G401 (cell line): ENCODE data around the gene IGSF9. TPM values are rescaled to one million over a fixed set of nuclear protein-coding genes. Genes with fewer than 3 reads are reported as not detected.
A peak's percentile ranks its signal among the peaks of the same experiment; 100 is the strongest.

Source experiments
- DNase-seq: peaks from one replicate; pipeline ENCODE4 v3.0.0-alpha.2; 2015; ENCODE audit warnings: low spot score
- in situ Hi-C: cut with HindIII; loops from 2 replicates; pipeline ENCODE4 v1.10.0; 2016; ENCODE audit warnings: low sequenced_read_pairs, mixed read lengths
- total RNA-seq: library from RNA; depleted of rRNA; stranded (reverse); fragments of >200 nt; shearing (Covaris generic); gene quantifications from 2 replicates; pipeline ENCODE4 v1.2.3, GENCODE V29; 2014

IGSF9 gene
- total RNA-seq, 1 experiment from 2014 or later = not detected

DNA sequence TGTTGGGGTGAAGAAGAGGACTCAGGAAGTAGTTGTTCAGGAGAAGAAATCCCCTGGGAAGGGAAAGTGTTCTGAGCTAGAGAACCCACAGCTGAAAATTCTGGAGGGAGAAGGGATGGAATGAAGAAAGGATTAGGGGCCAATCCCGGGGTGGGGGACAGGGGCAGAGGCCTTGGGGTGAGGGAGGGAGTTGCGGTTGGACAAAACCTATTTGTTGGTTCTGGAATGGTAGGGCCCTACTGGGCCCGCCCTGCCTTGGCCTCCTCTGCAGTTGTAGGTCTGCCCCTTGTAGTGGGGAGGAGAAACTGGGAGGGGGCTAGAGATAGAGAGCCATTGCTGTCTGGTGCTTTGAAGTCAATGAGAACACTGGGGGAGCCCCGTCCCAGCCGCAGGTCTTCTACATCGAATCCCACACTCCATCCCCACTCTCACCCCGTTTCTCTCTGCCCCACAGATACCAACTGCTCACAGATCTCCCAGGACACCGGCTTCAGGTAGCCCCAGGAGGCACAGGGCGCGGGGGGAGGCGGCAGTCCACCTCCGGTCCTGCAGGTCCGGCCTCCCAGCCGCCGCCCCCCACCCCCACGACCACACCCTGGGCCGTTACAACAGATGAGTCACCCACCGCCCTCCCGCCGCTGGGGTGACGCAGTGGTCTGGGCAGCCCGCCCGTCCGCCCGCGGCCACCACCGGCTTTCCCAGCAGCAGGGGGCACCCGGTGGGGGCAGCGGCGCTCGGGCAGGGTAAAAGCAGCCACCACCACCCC, 21.2 kb downstream of the IGSF9 start:
- no peak for DNase-seq
- in situ Hi-C loops = no loop called here

DNA sequence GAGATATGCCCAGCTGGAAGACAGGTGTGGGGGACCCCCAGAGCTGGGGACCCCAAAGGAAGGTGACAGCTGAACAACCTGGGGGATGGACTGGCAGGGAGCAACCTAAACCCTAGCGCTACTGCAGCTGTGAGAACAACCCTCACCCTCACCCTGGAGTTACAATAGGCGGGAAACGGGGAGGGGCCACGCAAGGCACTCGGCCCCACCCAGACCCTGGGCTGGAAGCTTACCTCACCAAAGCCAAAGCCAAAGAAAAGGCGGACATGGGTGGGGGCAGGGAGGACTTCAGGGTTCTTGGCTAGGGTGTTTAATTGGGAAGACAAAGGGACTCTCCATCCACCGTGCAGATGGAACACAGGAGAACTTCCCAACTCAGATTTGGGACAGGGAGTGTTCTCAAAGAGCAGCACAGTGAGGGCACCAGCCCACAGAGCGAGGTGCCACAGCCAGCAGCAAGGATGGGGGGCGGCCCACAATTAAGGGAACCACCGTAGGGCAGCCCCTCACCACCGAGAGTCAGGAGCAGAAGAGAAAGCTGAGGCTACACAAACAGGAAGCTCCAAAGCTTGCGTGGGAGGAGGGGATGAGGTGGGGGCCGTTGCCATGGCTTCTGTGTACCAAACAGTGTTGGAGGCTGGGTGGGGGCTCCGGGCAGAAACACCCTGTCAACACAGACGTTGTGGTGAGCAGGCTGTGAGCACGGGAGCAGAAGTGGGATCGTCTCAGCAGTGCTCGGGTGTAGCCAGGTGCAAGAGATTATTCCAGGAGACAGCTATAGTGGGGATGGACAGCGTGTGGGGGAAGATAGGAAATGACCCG, 22.0 kb downstream of the IGSF9 start:
- no peak for DNase-seq

DNA sequence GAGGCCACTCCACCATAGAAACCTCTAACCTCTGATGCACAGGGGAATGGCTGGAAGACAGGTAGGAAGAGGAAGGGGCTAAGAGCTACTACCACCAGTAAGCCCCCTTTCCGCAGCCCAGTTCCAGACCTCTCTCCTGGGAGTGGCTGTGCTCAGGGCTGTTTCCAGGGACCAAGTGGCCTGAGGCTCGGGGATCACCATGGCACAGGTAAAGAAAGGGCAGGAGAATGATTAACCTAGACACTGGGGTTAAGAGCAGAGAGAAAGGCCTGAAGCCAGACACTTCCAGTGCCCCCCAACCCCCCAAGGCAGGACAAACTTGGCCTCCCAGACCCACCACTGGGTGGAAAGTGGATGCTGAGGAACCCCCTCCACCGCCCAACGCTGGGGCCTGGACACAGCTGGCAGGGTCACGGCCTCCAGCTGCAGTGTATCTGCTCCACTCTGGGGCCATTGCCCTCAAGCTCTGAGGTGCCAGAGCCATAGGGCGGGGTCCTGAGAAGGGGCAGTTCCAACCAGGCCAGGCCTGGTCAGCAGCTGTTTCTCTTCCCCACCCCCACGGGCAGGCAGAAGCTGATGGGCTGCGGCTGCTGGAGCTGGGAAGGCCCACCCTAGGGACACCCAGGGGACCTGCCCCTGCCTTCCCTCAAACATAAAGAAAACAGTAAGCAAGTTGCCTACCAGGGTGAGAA, 22.8 kb downstream of the IGSF9 start:
- in situ Hi-C loops = no loop called here
- no peak for DNase-seq

More for the DNA sequence above, 22.0 kb downstream of the IGSF9 start:
- in situ Hi-C loops = no loop called here

DNA sequence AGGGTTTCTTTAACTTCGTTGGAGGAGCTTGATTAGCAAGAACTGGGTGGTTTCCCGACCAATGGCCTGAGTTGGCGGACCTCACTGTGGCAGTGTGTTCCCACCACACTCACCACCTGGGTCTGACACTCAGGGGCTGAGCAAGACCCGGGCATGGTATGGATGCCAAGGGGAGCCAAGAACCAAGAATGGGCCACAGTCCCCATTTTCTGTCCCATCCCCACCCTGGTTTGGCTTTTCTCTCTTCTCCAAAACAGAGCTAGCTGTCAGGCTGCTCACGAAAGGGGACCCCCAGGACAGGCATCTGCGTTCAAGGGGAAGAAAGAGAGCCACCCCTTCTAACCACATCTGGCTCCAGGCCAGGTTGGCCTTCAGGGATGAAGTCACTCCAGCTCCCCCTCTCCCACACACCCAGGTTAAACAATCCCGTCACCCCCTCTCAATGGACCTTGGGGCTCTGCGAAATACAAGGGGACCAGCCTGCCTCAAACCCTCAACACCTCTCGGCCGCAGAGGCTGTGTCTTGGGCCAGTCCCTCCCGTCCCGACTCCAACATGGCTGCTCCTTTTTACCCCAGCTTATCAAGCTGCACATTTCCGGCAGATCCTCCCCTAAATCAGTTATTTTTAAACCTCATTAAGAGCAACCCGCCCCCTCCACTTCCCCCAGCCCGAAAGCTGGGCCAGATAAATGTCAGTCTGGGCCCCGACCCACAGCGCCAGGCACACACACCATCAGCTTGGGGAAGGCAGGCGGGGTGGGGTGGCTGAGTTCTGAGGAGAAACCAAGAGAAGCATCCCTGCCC, 23.5 kb downstream of the IGSF9 start:
- in situ Hi-C loops = no loop called here
- no peak for DNase-seq

DNA sequence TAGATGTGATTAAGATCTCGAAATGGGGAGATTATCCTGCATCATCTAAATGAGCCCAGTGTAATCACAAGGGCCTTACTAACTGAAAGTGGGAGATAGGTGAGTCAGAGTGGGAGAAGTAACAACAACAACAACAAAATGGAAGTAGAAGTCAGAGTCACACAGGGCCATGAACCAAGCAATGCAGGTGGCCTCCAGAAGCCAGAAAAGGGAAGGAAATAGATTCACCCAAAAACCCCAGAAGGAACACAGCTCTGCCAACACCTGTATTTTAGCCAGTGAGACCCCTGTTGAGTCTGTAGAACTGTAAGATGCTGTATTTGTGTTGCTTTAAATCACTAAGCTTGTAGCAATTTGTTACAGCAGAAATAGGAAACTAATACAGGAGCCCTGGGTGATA, 24.2 kb downstream of the IGSF9 start:
- DNase-seq = no peak
- in situ Hi-C loops = no loop called here

DNA sequence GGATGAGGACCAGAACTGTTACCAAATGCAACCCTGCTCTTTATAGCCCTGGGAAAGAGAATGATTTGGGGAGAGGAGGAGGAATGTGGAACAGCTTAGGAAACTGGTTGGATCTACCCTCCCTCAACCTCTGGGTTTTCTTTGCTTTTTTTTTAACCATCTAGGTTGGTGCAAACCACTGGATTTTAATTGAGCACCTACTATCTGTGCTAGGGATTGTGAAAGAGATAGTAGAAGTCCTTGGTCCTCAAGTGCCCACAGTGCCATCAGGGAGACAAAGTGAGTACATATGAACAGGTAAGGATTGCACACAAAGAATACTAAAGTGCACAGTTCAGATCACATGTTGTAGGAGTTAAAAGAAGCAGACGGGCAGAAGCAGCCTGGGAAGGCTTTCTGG, 24.8 kb downstream of the IGSF9 start:
- in situ Hi-C loops = no loop called here

DNA sequence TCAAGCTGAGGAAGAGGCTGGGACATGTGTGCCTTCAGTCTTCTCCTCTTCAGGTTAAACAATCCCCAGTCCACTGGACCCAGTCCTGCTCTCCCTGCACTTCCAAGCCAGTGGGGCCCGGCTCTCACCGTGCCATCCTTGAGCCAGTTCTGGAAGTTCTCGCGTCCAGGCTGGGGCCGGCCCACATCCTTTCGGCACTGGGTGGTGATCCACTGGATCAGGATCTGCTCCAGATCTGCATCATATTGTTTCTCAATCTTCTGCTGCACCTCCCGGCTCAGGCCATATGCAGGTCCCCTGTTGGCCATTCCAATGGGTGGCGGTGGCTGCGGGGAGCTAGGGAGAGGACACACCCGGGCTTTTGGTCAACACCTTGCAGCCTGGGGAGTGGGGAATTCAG, 25.2 kb downstream of the IGSF9 start:
- no peak for DNase-seq
- in situ Hi-C loops = no loop called here

More for the DNA sequence above, 24.8 kb downstream of the IGSF9 start:
- DNase-seq = no peak

DNA sequence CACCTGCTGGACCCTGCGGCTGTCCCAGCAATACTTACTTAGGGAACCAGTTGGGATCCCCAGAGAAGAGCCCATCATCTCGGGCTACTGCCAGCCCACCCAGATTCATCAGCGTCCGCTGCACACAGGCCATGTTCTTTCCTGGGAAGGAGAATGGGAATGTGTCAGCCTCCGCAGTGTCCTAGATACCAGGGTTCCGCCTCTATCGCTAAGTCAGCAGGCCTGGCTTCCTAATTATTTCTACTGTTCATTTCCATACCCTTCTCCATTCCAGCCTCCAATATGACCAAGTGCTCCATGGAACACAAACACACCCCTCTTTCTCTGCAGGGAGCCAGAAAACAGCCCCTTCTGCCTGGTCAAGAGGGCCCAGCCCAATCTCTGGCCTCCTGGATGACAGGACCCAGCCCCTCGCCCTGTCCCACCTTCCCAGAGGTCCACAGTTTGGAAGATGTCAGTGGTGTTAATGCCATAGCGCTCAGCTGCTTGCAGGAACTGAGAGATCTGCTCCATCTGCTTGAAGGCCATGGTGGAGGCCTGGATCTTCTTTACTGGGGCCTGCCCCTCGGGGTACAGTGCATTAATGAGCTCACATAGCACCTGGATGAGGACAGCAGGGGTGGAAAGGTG, 26.1 kb downstream of the IGSF9 start:
- in situ Hi-C loops = no loop called here
- no peak for DNase-seq

DNA sequence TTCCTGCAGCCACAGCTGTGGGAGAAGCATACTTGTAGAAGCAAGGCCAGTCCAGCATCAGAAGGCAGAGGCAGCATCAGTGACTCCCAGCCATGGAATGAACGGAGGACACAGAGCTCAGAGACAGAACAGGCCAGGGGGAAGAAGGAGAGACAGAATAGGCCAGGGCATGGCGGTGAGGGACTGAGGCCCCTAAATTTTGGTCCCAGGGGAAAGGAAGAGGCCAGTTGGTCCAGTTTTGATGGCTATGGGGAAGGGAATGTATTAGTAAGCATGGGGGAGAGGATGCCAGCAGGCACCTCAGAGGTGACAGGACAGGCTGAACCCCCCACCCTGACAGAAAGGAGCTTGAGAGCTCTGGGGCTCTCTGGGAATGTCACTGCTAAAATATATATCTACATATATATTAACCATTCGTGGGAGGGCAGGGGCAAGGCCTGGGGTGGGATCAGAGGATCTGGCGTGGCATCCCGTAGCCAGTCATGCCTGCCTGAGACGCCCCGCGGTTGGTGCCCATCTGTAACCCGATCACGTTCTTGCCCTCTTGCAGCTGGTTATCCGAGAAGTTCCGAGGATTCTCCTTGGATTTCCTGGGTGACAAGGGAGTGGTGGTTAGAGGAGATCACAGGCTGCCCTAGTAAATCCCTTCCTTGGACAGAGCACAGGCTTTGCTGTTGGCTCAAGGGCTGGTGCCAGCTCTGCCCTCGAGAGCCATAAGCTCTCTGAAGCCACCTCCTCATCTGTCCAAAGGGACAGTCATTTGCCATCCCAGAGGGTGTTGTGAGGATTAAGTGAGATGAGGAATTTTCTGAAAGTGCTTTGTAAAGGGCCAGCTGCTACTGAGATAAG, 26.8 kb downstream of the IGSF9 start:
- no peak for DNase-seq
- in situ Hi-C loops = no loop called here

DNA sequence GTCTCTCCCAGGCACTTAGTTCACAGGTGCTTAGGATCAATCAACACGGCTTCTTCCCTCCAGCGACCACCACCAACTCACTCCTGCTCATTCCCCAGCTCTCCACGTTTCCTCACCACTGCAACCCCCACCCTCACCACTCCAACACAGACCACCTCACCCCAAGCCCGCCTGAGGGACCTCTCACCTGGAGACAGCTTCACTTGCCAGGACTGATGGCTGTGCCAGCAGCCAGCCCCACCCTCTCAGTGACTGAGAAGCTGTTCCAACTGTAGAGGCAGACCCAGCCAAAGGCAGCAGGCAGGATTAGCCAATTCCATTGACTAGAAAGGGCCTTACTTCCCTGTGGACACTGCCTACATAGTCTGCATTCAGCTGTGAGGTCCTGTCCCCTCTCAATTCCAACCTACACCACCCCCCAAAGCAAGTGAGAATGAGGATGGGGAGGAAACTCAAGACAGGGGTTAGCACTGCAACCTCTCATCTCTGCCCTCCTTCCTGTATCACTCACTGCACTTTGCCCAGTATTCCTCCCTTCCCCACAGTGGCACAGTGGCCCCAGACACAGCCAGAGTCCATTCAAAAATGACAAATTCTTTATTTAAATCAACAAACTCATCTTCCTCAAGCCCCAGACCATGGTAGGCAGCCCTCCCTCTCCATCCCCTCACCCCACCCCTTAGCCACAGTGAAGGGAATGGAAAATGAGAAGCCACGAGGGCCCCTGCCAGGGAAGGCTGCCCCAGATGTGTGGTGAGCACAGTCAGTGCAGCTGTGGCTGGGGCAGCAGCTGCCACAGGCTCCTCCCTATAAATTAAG, 27.7 kb downstream of the IGSF9 start:
- in situ Hi-C loops = no loop called here
- no peak for DNase-seq

DNA sequence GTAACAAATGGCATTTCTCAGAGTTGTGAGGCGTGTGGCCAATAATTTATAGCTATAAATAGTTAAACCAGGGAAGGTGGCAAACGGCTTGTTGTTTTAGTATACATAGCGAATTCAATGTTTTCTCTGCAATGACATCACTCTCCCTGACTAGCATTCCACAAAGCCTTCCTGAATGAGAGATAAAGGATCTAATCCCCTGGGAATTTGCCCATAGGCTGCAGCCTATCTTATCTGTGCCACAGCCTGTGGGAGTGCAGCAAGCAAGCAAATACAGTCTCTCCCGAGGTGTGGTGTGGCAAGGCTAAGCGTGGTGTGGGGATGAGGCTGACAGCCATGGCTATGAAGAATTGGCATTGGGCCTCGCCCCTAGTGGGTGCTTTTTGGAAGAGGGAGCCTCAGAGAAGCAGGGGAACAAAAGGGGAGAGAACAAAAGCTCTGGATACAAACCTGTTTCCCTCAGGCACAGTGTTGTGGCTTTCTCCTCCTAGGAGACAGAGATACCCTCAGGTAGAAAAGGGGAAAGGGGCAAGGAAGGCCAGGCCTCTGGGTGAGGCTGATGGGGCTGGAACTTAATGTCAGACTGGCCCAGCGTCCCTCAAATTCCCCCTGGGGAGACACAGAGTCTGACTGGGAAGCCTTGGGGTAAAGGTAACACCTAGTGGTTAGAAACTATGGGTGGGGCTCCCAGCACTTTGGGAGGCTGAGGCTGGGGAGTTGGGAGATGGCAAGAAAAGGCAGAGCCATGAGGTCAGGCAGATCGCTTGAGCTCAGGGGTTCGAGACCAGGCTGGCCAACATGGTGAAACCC, 29.0 kb downstream of the IGSF9 start:
- DNase-seq = peak; percentile 39
- in situ Hi-C loops = no loop called here

DNA sequence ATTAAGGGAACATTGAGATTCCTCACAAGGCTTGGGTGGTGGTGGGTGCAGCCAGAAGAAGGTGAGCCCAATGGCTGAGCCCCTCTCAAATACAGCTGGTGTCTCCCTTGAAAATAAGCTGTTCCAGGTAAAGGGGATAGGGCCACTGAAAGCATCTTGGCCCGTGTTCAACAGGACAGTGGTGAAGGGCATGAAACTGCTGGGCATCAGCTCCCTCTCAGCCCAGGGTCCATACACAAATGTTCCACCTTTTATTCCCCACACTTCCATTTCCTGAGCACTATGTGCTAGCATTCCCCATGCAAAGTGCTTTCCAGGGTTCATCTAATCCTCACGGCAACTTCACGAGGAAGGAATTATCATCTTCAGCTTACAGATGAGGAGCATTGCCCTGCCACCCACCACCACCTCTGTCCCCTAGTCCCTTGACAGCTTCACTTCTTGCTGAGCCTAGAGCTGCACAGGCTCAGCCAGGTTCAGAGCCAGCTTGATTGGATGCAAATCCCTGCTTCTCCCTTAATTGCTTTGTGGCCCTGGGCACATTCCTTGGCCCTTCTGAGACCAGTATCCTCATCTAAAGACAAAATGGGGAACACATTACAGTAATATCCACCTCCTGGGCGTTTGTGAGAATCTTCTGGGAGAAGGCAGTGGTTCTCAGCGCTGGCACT, 29.7 kb downstream of the IGSF9 start:
- in situ Hi-C loops = no loop called here
- no peak for DNase-seq

DNA sequence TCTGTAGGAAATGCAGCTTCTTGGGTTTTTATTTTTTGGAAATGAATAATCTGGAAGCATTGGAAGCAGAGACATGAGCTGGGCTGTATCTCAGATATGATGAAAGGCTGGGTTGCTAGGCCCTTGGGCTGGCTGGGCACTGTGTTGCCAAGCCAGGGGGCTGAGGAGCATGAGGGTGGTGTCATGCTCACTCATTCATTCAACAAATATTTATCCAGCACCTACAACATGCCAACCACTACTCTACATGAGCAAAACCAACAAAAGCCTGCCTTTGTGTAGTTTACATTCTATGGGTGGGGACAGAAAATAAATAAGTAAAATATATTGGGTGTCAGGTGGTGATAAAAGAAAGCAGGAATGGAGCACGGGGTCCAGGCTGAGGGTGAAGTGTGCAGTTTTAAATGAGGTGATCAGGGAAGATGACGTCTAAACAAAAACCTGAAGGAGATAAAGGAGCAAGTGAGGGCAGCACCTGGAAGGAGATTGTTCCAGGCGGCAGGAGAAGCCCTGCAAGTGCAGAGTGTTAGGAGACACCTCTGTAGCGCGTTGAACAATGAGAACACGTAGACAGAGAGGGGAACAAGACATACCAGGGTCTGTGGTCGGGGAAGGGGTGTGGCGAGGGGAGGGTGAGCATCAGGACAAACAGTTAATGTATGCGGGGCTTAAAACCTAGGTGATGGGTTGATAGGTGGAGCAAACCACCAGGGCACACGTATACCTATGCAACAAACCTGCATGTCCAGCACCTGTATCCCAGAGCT, 31.0 kb downstream of the IGSF9 start:
- in situ Hi-C loops = no loop called here
- no peak for DNase-seq

DNA sequence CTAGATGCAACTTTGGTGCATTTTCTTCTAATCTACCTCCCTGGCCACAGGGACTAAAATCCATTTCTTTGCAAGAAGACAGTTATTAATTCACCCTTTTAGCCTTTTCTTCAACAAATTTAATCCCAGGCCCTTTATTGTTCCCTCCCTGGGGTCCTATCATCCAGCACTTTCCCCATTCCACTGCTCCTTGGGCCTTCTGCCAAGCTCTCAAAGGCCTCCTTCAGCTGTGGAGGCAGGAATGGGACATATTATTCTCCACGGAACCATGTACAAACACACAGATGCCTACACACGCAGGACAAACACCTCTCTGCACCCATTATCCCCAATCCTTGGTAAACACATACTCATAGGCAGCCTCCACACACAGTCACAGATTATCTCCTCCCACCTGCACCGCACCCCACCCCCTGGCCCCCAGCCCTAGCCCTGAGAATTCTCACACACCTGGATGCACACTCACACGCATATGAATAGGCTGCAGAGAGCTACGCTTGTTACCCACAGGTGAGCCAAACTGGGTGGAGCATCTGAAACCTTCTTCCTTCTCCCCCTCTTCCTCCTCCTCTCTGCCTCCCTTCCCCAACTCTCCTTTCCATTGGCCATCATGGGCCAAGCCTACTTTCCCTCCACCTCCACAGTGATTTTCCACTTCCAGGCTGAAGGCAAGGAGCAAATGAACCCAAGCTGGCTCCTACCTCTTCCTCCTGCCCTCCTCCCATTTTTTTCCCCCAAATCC, 31.8 kb downstream of the IGSF9 start:
- DNase-seq = no peak
- in situ Hi-C loops = no loop called here
